ENCODE data around the gene RNF144B. TPM values are rescaled to one million over a fixed set of nuclear protein-coding genes. Genes with fewer than 3 reads are reported as not detected.
"Not testable (repeated sequence)": the region's sequence is repeated elsewhere in the genome, so short reads cannot be mapped to it uniquely, and the experiment has no call there.

The RNF144B gene
- total RNA-seq, 6 experiments from 2014 or later, result 0.83 to 4.8 (median 1.2) TPM

GRCh38 chr6:18352001-18352400 lies 35.1 kb upstream of the RNF144B start:
- Mint-ChIP-seq H3K4me1 (ENCODE audit: low read depth) (peaks cover 20% of the 10 kb centered on the region), H3K4me3 (no peak overlapping the region), H3K9me3 (no peaks in the 10 kb centered on the region), H3K36me3 (ENCODE audit: low read depth) (no peaks in the 10 kb centered on the region; the same call in 1 of the 2 replicates), H3K27me3 (ENCODE audit: insufficient read depth) (peaks cover 12% of the 10 kb centered on the region), H3K27ac (no peak overlapping the region)
- DNase-seq, result no peak
- TF ChIP-seq, protein P1, sequence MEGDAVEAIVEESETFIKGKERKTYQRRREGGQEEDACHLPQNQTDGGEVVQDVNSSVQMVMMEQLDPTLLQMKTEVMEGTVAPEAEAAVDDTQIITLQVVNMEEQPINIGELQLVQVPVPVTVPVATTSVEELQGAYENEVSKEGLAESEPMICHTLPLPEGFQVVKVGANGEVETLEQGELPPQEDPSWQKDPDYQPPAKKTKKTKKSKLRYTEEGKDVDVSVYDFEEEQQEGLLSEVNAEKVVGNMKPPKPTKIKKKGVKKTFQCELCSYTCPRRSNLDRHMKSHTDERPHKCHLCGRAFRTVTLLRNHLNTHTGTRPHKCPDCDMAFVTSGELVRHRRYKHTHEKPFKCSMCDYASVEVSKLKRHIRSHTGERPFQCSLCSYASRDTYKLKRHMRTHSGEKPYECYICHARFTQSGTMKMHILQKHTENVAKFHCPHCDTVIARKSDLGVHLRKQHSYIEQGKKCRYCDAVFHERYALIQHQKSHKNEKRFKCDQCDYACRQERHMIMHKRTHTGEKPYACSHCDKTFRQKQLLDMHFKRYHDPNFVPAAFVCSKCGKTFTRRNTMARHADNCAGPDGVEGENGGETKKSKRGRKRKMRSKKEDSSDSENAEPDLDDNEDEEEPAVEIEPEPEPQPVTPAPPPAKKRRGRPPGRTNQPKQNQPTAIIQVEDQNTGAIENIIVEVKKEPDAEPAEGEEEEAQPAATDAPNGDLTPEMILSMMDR (IDR thresholded peaks at IDR 0.05), result no peak

DNA sequence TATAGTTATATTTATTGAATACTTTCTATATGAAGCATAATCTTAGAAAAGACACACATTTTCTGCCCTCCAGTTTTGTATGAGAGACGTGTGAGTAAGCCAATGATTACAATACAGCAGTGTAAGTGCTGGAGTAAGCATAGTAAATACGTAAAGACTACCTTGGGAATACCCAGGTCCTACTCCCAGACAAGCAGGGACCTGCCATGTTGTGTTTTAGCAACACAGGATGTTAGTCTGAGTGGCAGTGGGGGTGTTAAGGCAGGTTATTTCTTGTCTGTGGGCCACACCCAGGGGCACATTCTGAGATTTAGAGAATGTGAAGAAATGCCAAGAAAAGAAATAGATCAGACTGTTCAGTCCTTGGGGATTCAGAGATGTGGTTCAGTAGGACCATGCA lies 34.3 kb upstream of the RNF144B start:
- H3K9me3 Mint-ChIP-seq, result no peaks in the 10 kb centered on the region; the same call in none of the 2 replicates

GRCh38 chr6:18353251-18353650 lies 33.9 kb upstream of the RNF144B start:
- H3K36me3 Mint-ChIP-seq (ENCODE audit: low read depth), result no peaks in the 10 kb centered on the region; the same call in 1 of the 2 replicates
- TF ChIP-seq, protein P1 (IDR thresholded peaks at IDR 0.05), result no peak
- no peak overlapping the region for H3K4me3 Mint-ChIP-seq
- H3K9me3 Mint-ChIP-seq, result no peaks in the 10 kb centered on the region; the same call in none of the 2 replicates
- peaks cover 8% of the 10 kb centered on the region; the same call in 1 of the 2 replicates for H3K4me1 Mint-ChIP-seq (ENCODE audit: low read depth)
- no peak overlapping the region for H3K27ac Mint-ChIP-seq
- peaks cover 17% of the 10 kb centered on the region for H3K27me3 Mint-ChIP-seq (ENCODE audit: insufficient read depth)
- no peak for DNase-seq

More for the DNA sequence above, 34.3 kb upstream of the RNF144B start:
- DNase-seq, result no peak
- Mint-ChIP-seq H3K4me3 (no peak overlapping the region), H3K36me3 (ENCODE audit: low read depth) (no peaks in the 10 kb centered on the region; the same call in 1 of the 2 replicates), H3K4me1 (ENCODE audit: low read depth) (peaks cover 11% of the 10 kb centered on the region; the same call in 1 of the 2 replicates), H3K27ac (no peak overlapping the region), H3K27me3 (ENCODE audit: insufficient read depth) (peaks cover 14% of the 10 kb centered on the region)
- TF ChIP-seq, protein P1 (IDR thresholded peaks at IDR 0.05), result no peak

DNA sequence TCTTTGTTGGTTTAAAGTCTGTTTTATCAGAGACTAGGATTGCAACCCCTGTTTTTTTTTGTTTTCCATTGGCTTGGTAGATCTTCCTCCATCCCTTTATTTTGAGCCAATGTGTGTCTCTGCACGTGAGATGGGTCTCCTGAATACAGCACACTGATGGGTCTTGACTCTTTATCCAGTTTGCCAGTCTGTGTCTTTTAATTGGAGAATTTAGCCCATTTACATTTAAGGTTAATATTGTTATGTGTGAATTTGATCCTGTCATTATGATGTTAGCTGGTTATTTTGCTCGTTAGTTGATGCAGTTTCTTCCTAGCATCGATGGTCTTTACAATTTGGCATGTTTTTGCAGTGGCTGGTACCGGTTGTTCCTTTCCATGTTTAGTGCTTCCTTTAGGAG lies 29.6 kb upstream of the RNF144B start:
- H3K27ac Mint-ChIP-seq; H3K4me1 Mint-ChIP-seq (ENCODE audit: low read depth); H3K9me3 Mint-ChIP-seq; H3K4me3 Mint-ChIP-seq; H3K36me3 Mint-ChIP-seq (ENCODE audit: low read depth); DNase-seq: not testable (repeated sequence)
- peaks cover 20% of the 10 kb centered on the region for H3K27me3 Mint-ChIP-seq (ENCODE audit: insufficient read depth)

- Mint-ChIP-seq H3K4me3 (no peak overlapping the region), H3K9me3 (no peaks in the 10 kb centered on the region; the same call in none of the 2 replicates), H3K27me3 (ENCODE audit: insufficient read depth) (peaks cover 20% of the 10 kb centered on the region), H3K27ac (no peak overlapping the region), H3K4me1 (ENCODE audit: low read depth) (peaks cover 12% of the 10 kb centered on the region), H3K36me3 (ENCODE audit: low read depth) (no peaks in the 10 kb centered on the region; the same call in 1 of the 2 replicates)
- TF ChIP-seq, protein P1 (IDR thresholded peaks at IDR 0.05), result no peak
- no peak for DNase-seq
Measured at GRCh38 chr6:18359237-18359885, 27.8 kb upstream of the RNF144B start.

- H3K4me1 Mint-ChIP-seq (ENCODE audit: low read depth), result peaks cover 12% of the 10 kb centered on the region
- TF ChIP-seq, protein P1 (IDR thresholded peaks at IDR 0.05), result no peak
- H3K27me3 Mint-ChIP-seq (ENCODE audit: insufficient read depth), result peaks cover 20% of the 10 kb centered on the region
- H3K27ac Mint-ChIP-seq, result no peak overlapping the region
- H3K36me3 Mint-ChIP-seq (ENCODE audit: low read depth), result peaks cover 5% of the 10 kb centered on the region
- no peak for DNase-seq
- no peak overlapping the region for H3K4me3 Mint-ChIP-seq
- H3K9me3 Mint-ChIP-seq, result no peaks in the 10 kb centered on the region; the same call in none of the 2 replicates
Measured at GRCh38 chr6:18360188-18360587, 27.0 kb upstream of the RNF144B start.

All from HFFc6 (cell line).